Stimulated activated CD4-positive, alpha-beta T cell treated with anti-CD3 and anti-CD28 coated beads, Interleukin-1b, Interleukin-23, amount 100 ng/mL, for 48 hours (primary cell): ENCODE results near the gene TMEM259.
A peak's percentile ranks its signal among the peaks of the same experiment; 100 is the strongest.

Experiments
- DNase-seq: peaks from one replicate; pipeline ENCODE4 v3.0.0-alpha.2; 2020

Gene TMEM259

DNA sequence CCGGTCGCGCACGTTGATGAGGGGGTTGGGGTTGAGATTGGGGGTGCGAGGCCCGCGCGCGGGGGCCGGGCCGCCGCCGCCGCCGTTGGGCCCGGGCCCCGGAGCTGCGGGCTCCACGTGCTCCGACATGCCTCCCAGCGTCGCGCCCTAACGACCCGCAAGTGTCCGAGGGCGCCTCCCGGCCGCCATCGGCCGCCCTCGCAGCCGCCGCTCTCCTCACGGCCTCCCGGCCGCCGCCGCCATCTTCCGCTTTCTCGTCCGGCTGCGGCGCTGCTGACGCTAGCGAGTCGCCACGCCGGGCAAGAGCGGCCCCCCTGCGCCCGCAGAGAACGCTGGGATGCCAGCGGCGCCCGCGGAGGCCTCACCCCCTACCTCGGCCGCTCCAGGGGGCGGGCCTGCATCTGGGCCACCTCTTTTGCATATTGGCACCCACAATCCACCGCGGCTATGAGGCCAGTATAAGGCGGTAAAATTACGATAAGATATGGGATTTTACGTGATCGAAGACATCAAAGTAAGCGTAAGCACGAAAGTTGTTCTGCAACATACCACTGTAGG lies at the start of gene TMEM259:
Gene TMEM259 (minus strand): TSS at position 256 of the 558 bp plus-strand sequence. CDS start 127 bp downstream, at position 129.
- peak; percentile 97 for DNase-seq

DNA sequence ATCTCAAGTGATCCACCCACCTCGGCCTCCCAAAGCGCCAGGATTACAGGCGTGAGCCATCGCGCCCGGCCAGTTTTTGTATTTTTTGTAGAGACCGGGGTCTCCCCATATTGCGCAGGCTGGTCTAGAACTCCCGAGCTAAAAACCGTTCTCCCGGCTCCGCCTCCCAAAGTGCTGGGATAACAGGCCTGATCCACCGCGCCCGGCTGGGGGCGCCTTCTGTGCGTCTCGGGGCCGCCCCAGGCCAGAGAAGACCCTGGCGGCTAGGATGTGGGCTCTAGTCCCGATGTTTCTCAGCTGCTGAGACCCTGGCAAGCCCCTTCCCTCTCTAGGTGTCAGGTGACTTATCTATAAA lies 49.6 kb upstream of the TMEM259 start:
- no peak for DNase-seq

DNA sequence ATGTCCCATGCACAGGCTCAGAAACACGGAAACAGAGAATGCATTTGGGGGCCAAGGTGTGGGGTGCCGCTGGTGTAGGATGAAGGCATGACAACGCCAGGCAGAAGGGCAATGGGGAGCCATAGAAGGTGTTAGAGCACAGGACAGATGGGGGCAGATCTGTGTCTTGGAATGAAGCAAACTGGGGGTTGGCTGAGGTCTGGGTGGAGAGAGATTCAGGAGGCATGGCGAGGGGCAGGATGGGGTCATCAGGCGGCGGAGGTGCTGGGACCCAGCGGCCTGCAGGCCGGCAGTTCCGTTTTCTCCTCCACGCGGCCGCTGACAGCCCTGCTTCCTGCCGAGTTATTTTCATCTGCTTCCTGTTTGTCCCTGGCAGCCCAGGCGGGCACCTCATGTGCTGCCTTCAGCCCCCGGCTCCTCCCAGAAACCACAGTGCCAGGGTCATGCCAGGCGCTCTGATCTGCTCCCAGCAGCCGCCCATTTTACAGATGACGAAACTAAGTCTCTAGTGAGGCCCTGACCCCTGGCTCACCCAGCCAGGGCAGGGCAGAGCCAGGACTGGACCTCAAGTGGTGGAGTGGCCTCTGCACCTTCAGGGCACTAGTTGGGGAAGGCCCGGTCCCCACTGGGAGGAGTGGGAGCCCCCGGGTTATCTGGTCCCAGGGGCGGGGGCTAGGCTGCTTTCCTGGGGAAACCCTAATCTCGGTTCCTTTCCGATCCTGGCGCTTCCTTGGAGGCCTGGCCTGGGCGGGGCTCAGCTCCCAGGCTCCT lies 48.3 kb upstream of the TMEM259 start:
- DNase-seq: peak; percentile 65

DNA sequence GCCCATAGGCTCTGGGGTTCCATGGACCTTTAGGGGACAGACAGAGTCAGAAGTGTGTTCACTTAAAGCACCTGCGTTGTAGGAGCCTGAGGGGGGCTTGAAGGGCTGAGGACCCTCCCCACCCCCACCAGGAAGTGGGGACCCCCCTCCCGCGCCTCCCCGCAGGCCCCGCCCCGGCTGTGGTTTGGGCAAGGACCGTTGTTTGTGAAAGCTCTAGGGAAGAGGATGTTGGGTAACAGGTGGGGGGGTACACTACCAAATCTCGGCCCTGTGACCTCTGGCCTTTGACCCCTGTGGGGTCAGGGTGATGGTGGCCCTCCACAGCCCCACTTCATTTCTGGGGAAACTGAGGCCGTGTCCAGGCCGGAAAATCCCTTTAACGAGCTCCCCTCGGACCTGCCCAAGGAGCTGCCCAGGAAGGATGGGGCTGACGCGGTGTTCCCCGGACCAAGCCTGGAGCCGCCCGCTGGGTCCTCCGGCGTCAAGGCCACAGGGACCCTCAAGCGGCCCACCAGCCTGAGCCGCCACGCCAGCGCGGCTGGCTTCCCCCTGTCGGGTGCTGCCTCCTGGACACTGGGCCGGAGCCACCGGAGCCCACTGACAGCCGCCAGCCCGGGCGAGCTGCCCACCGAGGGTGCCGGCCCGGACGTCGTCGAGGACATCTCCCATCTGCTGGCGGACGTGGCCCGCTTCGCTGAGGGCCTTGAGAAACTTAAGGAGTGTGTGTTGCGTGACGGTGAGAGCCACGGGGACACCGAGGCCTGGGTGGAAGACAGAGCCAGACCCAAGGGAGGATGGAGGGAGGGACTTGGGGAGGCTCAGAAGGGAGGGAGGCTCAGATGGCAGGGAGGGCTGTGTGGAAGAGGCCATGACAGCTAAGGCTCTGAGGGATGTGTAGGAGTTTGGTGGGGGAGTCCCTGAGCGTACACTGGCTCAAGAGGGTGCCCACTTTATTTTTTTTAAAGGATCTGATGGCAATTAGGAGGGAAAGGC lies 47.4 kb upstream of the TMEM259 start:
- no peak for DNase-seq

GRCh38 chr19:1067341-1067957 lies 46.5 kb upstream of the TMEM259 start:
- DNase-seq: peak; percentile 50

- DNase-seq: peak; percentile 80
Observed at GRCh38 chr19:1066748-1067340, 45.9 kb upstream of the TMEM259 start, which contains the start of gene ARHGAP45. ARHGAP45 (plus strand) TSS chr19:1067167; CDS start chr19:1067406, 239 bp downstream.

DNA sequence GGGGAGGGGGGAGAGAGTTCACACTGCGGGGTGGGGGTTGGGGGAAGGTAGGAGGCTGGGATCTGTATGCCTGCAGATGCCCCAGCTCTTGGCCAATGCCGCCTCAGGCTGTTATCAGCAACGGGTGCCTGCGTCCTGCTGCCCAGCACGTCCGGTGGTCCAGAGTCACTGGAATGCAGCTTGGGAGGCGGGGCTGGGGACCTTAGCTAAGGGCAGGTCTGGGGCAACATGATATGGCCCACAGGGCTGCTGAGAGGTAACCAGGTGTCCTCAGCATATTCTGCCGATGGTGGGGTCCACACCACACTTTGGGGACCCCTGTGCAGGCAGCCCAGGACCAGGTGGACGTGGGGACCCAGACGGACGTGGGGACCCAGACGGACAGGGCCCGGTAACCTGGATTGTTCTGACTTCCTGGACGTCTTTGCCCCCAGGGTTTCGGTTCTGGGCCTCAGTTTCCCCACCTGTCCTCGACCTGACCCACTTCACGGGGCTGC lies 45.4 kb upstream of the TMEM259 start:
- DNase-seq: no peak

- DNase-seq: no peak
Observed at GRCh38 chr19:1065606-1066109, 44.7 kb upstream of the TMEM259 start.

DNA sequence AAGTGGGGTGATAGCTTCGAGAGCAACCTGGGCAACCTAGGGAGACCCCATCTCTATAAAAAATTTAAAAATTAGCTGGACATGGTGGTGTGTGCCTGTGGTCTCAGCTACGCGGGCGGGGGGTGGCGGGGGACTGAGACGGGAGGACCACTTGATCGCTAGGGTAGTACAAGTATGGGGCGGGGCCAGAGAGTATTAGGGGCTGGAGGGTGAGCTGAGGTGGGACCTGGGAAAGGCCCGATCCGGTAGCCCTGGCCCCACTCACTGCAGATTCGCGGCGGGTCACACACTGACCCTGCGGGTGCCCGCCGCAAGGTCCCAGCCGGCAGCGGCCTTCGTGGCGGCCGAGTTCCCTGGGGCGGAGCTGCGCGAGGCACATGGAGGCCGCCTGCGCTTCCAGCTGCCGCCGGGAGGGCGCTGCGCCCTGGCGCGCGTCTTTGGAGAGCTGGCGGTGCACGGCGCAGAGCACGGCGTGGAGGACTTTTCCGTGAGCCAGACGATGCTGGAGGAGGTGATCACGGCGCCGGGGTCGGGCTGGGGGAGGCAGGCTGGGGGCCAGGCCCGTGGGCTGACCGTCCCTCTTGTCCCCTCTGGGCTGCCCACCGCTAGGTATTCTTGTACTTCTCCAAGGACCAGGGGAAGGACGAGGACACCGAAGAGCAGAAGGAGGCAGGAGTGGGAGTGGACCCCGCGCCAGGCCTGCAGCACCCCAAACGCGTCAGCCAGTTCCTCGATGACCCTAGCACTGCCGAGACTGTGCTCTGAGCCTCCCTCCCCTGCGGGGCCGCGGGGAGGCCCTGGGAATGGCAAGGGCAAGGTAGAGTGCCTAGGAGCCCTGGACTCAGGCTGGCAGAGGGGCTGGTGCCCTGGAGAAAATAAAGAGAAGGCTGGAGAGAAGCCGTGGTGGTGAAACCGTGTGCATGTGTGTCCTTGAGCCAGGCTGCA lies 44.0 kb upstream of the TMEM259 start:
- DNase-seq: peak; percentile 71

DNA sequence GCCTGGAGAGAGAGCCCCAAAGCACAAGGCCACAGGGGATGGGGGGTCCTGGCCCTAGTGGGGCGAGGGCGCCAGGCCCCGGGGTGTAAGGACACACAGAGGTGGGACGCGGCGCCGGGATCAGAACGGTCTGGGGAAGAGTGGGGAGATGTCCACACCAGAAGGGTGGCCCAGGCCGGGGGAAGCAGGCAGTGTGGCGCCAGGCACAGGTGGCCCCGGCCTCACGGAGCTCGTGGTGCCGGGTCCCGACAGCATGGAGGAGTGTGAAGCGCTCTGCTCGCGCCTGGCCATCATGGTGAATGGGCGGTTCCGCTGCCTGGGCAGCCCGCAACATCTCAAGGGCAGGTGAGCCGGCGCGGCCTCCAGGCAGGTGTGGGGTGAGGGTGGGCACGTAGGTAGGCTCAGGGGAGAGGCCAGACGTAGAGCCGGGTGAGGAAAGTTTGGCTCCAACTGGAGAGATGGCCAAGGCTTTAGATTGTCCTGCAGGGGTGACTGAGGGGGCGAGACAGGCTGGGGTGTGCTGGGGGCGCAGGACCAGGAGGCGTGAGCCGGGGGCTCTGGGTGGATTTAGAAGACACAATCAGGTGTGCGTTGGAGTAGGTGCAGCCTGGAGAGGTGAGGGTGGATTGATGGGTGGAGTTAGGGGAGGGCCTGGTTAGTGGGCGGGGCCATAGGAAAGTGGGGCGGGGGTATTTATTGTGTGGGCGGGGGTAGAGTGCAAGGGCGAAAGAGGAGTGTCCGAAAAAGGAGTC lies 43.2 kb upstream of the TMEM259 start:
- no peak for DNase-seq

GRCh38 chr19:1063030-1063908 lies 42.3 kb upstream of the TMEM259 start:
- DNase-seq: peak; percentile 87

GRCh38 chr19:1062387-1063029 lies 41.6 kb upstream of the TMEM259 start:
- no peak for DNase-seq

GRCh38 chr19:1061987-1062386 lies 41.1 kb upstream of the TMEM259 start:
- no peak for DNase-seq

- no peak for DNase-seq
Observed at GRCh38 chr19:1060689-1061088, 39.8 kb upstream of the TMEM259 start.

DNA sequence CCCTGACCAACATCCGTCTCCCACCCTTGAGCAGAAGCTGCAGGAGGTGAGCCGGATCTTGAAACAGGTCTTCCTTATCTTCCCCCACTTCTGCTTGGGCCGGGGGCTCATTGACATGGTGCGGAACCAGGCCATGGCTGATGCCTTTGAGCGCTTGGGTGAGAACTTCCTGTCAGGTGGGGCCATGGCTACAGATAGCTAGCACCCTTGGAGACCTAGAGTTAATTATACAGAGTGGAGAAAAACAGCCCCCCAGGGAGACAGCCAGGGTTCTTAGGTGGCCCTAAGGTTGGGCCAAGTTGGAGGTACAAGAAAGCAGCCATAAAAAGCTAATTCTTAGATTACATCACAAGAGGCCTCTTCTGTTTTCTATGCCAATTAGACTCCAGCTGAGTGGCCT lies 37.2 kb upstream of the TMEM259 start:
- no peak for DNase-seq

GRCh38 chr19:1057176-1057855 lies 36.4 kb upstream of the TMEM259 start:
- no peak for DNase-seq

- no peak for DNase-seq
Observed at GRCh38 chr19:1055886-1056620, 35.1 kb upstream of the TMEM259 start.
